ENCODE data around the gene PPP1R9B.

Gene PPP1R9B

DNA sequence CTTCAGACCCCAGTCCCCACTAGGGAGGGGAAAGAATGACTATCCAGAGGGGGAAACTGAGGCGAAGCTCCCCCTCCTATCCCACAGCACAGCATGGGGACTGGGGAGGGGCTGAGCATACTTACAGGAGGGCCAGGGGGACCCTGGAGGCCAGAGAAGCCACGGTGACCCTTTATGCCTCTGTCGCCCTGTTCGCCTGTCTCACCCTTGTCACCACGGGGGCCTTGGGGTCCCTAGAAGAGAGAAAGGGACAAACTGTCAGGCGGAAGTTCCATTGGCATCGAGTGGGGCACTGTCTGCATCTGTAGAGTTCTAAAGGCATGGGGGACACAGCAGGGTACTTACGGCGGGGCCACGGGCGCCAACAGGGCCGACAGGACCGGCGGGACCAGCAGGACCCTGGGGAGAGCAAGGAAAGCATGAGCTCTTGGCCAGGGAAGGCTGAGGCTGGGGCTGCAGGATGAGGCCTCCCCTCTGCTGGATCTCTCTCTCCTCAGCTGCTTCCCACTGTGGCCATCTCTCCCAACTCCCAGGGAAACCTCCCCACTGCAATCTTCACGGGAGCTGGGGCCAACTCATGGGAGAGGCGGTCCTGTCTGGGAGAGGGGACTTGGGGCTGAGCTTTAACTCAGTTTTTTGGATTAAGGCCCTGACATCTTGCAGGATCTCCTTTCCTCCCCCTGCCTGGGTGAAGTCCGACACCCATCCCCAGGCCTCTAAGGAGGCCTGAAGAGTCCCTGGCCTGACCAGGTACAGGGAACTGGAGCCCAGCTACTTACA lies 37.5 kb upstream of the PPP1R9B start:
- DNase-seq: no peak

- DNase-seq: no peak
Measured at GRCh38 chr17:50187394-50187725, 36.9 kb upstream of the PPP1R9B start.

DNA sequence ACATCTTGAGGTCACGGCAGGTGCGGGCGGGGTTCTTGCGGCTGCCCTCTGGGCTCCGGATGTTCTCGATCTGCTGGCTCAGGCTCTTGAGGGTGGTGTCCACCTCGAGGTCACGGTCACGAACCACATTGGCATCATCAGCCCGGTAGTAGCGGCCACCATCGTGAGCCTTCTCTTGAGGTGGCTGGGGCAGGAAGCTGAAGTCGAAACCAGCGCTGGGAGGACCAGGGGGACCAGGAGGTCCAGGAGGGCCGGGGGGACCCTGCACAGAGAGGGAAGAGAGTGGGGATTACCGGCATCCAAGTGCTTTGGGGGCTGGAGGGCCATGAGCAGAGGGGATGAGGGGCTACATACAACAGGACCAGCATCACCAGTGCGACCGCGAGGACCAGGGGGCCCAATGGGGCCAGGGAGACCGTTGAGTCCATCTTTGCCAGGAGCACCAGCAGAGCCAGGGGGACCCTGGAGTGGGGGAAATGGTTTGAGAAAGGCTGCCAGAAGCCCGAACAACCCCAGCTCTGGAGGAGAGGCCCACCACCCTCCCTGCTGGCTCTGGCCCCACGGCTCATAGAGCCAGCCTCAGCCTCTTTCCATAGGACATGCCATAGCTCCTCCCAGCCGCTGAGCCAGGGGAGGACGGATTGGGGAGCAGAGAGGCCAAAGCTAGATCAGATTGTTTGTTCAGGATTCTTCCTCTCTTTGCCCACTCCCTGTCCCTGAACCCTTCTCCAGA lies 36.4 kb upstream of the PPP1R9B start:
- no peak for DNase-seq

DNA sequence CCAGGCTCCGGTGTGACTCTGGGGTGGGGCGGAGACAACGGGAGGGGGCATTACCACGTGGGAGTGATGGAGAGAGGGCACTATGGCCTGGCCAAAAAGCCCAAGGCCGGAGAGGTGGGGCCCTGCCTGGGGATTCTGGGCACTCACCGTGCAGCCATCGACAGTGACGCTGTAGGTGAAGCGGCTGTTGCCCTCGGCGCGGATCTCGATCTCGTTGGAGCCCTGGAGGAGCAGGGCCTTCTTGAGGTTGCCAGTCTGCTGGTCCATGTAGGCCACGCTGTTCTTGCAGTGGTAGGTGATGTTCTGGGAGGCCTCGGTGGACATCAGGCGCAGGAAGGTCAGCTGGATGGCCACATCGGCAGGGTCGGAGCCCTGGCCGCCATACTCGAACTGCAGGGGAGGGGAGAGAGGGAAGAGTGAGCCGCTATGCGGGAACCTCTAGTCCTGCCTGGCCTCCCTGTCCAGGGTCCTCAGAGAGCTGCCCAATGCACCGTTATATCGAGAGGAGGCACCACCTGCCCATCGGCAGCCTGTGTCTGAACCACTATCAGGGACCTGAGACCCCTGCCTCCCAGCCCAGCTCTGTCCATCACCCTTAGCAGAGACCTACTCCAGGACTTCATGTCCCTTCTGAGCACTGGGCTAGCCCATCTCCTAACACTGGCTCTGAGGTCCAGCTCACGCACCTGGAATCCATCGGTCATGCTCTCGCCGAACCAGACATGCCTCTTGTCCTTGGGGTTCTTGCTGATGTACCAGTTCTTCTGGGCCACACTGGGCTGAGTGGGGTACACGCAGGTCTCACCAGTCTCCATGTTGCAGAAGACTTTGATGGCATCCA lies 35.4 kb upstream of the PPP1R9B start:
- no peak for DNase-seq

DNA sequence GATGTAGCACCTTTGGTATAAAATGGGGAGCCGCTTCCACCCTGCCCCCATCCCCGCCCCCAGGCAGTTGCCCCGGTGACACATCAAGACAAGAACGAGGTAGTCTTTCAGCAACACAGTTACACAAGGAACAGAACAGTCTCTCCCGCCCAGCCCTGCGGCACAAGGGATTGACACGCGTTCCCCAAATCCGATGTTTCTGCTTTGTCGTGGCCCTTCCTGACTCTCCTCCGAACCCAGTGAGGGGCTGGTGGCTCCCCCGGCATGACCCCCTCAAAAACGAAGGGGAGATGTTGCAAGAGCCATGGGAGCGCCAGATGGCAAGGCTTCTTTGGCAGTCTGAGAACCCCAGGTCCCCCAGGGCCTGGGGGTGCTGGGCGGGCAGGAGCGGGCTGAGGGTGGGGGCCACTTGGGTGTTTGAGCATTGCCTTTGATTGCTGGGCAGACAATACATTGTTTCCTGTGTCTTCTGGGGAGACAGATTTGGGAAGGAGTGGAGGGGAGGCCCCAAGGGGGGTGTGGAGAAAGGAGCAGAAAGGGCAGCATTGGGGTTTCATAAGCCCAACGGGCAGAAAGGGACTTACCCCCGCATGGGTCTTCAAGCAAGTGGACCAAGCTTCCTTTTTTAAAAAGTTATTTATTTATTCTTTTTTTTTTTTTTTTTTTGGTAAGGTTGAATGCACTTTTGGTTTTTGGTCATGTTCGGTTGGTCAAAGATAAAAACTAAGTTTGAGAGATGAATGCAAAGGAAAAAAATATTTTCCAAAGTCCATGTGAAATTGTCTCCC lies 34.3 kb upstream of the PPP1R9B start:
- peak; percentile 14 for DNase-seq

GRCh38 chr17:50184064-50184463 lies 33.6 kb upstream of the PPP1R9B start:
- DNase-seq: no peak

GRCh38 chr17:50183421-50183994 lies 33.0 kb upstream of the PPP1R9B start:
- DNase-seq: no peak

- no peak for DNase-seq
Measured at GRCh38 chr17:50182783-50183420, 32.4 kb upstream of the PPP1R9B start.

GRCh38 chr17:50181591-50182560 lies 31.4 kb upstream of the PPP1R9B start:
- no peak for DNase-seq

DNA sequence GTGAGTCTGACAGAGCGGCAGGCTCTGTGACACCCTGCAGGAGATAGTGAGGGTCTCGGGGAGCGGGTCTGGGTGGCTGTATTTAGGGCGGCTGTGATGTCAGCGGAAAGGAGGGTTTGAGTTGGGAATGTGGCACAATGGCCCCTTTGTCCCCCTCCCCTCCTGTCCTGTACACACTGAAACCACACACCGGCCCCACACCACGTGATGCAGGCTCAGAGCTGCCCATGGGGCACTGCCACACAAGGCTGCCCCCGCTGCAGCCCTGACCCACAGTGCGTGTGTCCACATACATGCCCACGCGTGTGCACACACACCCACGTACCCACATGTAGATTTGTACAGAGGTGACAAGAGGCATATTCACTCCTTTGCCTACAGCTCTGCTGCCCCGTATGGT lies 30.7 kb upstream of the PPP1R9B start:
- DNase-seq: no peak

DNA sequence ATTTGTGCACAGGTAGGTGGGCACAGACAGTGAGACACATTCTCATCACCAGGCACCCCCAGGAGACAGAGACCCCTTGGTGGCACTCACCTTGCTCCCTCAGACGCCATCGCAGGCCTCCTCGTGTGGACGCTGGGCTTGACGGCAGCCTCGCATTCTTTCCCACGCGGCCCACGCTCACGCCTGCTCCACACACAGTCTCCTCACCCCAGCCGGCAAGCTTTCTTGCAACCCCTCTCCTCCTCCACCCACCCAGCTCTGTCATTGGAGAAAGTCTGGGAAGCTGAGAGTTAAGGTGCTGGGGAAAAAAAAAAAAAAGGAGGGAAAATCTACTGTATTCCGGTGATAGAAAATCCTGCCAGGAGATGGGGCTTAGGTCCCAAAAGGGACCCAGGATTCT lies 30.1 kb upstream of the PPP1R9B start:
- no peak for DNase-seq

GRCh38 chr17:50180111-50180510 lies 29.6 kb upstream of the PPP1R9B start:
- no peak for DNase-seq

GRCh38 chr17:50177983-50178834 lies 27.7 kb upstream of the PPP1R9B start:
- DNase-seq: peak; percentile 53

- DNase-seq: no peak
Measured at GRCh38 chr17:50177476-50177875, 27.0 kb upstream of the PPP1R9B start.

GRCh38 chr17:50176559-50177357 lies 26.3 kb upstream of the PPP1R9B start:
- no peak for DNase-seq

DNA sequence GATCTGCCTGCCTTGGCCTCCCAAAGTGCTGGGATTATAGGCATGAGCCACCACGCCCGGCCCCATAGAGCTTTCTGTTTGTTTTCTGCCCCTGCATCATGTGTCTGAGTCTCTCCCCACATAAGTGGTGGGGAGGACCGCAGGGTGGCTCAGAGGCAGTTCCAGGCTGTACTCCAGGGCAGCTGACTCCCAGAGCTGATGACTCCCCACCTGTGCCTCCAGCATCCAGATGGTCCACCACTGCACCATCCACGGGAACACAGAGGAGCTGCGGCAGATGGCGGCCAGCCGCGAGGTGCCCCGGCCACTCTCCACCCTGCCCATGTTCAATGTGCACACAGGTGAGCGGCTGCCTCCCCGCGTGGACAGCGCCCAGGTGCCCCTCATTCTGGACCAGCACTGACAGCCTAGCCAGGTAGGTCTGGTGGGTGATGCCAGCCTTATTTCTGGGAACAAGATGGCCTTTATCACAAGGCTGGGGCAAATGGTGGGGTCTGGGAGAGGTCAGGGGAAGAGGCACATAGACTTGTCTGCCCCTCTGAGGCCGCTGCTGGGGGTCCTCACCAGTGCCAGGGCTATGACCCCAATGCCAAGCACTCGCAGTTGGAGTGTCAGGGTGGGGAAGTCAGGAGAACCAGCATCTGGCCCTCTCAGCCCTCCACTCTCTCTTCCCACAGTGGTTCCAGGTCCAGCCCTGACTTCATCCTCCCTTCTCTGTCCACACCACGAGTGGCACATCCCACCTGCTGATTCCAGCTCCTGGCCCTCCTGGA lies 24.7 kb upstream of the PPP1R9B start:
- no peak for DNase-seq

GRCh38 chr17:50174444-50174843 lies 24.0 kb upstream of the PPP1R9B start:
- no peak for DNase-seq

DNA sequence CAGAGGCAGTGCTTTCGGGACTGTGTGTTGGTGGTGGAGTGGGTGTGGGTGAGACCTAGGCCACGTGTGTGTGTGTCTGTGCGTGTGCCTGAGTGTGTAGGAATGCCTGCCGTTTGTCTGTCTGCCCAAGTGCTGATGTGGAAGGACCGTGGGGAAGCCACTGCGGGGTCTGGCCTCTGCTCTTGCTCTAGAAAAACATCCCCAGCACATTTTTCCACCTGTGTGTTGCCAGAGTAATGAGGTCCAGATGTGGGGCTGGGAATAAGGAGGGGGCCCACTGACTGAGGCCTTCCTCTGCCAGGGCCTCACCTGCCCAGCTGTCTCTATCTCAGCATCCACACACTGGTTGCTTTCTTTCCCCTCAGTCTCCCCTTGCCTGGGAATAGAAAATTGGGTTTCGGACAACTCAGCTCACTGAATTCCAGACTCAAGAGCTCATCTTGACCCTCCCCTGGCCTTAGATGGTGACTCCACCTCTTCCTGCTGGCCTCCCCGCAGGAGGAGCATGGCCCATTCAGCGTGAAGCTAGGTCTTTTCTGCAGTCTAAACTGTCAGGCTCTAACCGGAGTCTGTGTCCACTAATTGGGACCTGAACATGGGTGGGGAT lies 23.0 kb upstream of the PPP1R9B start:
- DNase-seq: no peak
